Panc1 (cell line): ENCODE results near the gene GJB1. TPM values are rescaled to one million over a fixed set of nuclear protein-coding genes. Genes with fewer than 3 reads are reported as not detected.
A peak's percentile ranks its signal among the peaks of the same experiment; 100 is the strongest.

Experiments
- ATAC-seq: fragments of 200-7000 bp; cut with Tn5 transposase; 2 replicates; pipeline ENCODE4 v1.9.1; 2020; ENCODE audit warnings: mild to moderate bottlenecking, moderate library complexity
- BruUV-seq: library from RNA; stranded (reverse); fragments of 400-500 nt; replicated peaks from 2 replicates; lab custom pipeline; 2021; lab: Mats Ljungman, UMichigan
- CTCF ChIA-PET: fragments of 300-600 bp; sonication (Branson Sonifier 250); formaldehyde crosslinking; loops from one replicate; lab custom pipeline; 2022; ENCODE audit warnings: antibody characterized with exemption; lab: Charles Lee
- POLR2A ChIA-PET: fragments of 300-600 bp; sonication (Branson Sonifier 250); formaldehyde crosslinking; loops from one replicate; lab custom pipeline; 2022; ENCODE audit warnings: antibody characterized with exemption; lab: Charles Lee
- DNase-seq: peaks from one replicate; pipeline ENCODE4 v3.0.0-alpha.2; 2010; ENCODE audit warnings: low read depth, low spot score
- H3K27ac ChIP-seq: 2 replicates; pipeline ENCODE4 v1.5.1; 2011; ENCODE audit warnings: mild to moderate bottlenecking, low read length, inconsistent platforms
- H3K27me3 ChIP-seq: fragments of 200-500 bp; sonication (Bioruptor generic); 2 replicates; pipeline ENCODE4 v1.6.0; 2014; ENCODE audit warnings: low read length, inconsistent platforms; ENCODE audit not compliant: control insufficient read depth, insufficient read depth
- H3K36me3 ChIP-seq: fragments of 200-500 bp; sonication (Bioruptor generic); 2 replicates; pipeline ENCODE4 v1.5.1; 2014; ENCODE audit warnings: inconsistent platforms, mild to moderate bottlenecking, low read length, moderate library complexity; ENCODE audit not compliant: control insufficient read depth, insufficient read depth
- H3K4me1 ChIP-seq: 2 replicates; pipeline ENCODE4 v1.5.1; 2011; ENCODE audit warnings: inconsistent platforms, mild to moderate bottlenecking, low read length, moderate library complexity; ENCODE audit not compliant: control insufficient read depth, insufficient read depth
- H3K4me3 ChIP-seq, 2 experiments: 2 replicates each; pipeline ENCODE4 v1.5.1; 2011 to 2012; ENCODE audit warnings: low read depth in 2 of 2, low read length in 2 of 2, mild to moderate bottlenecking in 2 of 2, inconsistent platforms in 1 of 2, moderate library complexity in 1 of 2
- H3K9me3 ChIP-seq: fragments of 200-500 bp; sonication (Bioruptor generic); 2 replicates; pipeline ENCODE4 v1.5.1; 2014; ENCODE audit warnings: low read depth, mild to moderate bottlenecking, inconsistent platforms, low read length, moderate library complexity; ENCODE audit not compliant: control insufficient read depth, insufficient read depth
- POLR2AphosphoS5 ChIP-seq: IDR thresholded peaks from 2 replicates; pipeline ENCODE4 v1.6.1; 2012; ENCODE audit warnings: mild to moderate bottlenecking, low read depth, low read length, moderate library complexity
- SIN3A ChIP-seq: IDR thresholded peaks from 2 replicates; pipeline ENCODE4 v1.6.1; 2012; ENCODE audit warnings: low read depth, mild to moderate bottlenecking, low read length, moderate library complexity, borderline replicate concordance; ENCODE audit not compliant: insufficient read depth
- TCF7L2 ChIP-seq: IDR thresholded peaks from 2 replicates; pipeline ENCODE4 v1.6.1; 2011; ENCODE audit warnings: mild to moderate bottlenecking, low read depth, low read length, inconsistent platforms
- in situ Hi-C: cut with HindIII; loops from 2 replicates; pipeline ENCODE4 v1.10.0; 2016; ENCODE audit warnings: low sequenced_read_pairs, low pct_unique_long_range_greater_than_20kb
- intact Hi-C: fragments of 100-400 bp; cut with micrococcal nuclease; formaldehyde crosslinking; loops from one replicate; pipeline ENCODE4 v1.10.0; 2022; ENCODE audit not compliant: unreplicated experiment
- total RNA-seq: library from RNA; stranded (reverse); gene quantifications from one replicate; pipeline ENCODE4 v1.2.1, GENCODE V29; 2021; ENCODE audit not compliant: unreplicated experiment
- TF ChIP-seq, protein P1 (sequence below): fragments of 450-650 bp; IDR thresholded peaks from 2 replicates; pipeline ENCODE4 v1.5.1; 2017; ENCODE audit warnings: mild to moderate bottlenecking
- TF ChIP-seq, protein P2 (sequence below), 2 experiments: IDR thresholded peaks; 2 replicates each; pipeline ENCODE4 v1.6.1; 2011 to 2012; ENCODE audit warnings: low read depth in 2 of 2, control low read depth in 1 of 2, low read length in 1 of 2, mild to moderate bottlenecking in 1 of 2, moderate library complexity in 1 of 2; ENCODE audit not compliant: insufficient read depth in 1 of 2

GJB1 gene
- total RNA-seq, 1 experiment from 2014 or later, result 0.28 TPM

DNA sequence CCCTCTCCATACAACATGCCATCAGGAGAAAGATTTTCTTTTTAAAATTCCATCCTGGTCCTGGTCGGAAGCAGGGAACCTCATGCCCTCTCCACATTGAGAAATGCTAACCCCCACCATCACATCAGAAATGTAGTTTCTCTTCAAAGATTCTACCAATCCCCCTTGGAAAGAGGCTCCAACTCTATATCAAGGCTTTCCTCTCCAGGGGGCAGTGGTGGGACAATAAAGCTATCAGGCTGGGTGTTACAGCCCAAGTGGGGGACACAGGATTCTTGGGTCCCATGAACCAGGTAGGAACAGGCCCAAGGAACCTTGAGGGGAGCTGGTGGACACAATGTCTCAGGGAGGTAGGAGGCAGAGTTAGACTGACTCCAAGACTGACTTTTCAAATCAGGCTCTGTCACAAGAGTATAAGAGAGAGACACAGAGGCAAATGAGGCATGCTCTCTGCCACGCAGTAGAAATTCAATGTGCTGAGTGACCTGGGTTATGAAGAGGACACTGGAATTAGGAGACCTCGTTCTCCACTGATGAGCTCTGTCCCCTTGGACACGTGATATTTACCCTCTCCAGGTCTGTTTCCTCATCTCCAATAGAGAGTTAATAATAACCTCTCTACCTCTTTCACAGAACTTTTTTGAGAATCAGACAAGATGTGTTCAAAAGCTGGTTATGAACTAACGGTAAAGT is 4.5 kb downstream of the GJB1 start:
- POLR2A ChIA-PET, result no interaction called here
- no TSS peak for BruUV-seq
- CTCF ChIA-PET, result no interaction called here
- Histone ChIP-seq H3K36me3 (no peaks in the 10 kb centered on the region), H3K27me3 (no peaks in the 10 kb centered on the region), H3K9me3 (no peaks in the 10 kb centered on the region), H3K4me1 (no peaks in the 10 kb centered on the region; the same call in 1 of the 2 replicates), H3K27ac (no peak overlapping the region), H3K4me3 (no peak overlapping the region)
- in situ Hi-C loops, result no loop called here
- TF ChIP-seq POLR2AphosphoS5 (no peak), SIN3A (no peak)
- intact Hi-C loops, result no loop called here
- ATAC-seq, result 0 out of 2 replicates have a peak, but pooled peaks have one; percentile 13
- no peak for DNase-seq

DNA sequence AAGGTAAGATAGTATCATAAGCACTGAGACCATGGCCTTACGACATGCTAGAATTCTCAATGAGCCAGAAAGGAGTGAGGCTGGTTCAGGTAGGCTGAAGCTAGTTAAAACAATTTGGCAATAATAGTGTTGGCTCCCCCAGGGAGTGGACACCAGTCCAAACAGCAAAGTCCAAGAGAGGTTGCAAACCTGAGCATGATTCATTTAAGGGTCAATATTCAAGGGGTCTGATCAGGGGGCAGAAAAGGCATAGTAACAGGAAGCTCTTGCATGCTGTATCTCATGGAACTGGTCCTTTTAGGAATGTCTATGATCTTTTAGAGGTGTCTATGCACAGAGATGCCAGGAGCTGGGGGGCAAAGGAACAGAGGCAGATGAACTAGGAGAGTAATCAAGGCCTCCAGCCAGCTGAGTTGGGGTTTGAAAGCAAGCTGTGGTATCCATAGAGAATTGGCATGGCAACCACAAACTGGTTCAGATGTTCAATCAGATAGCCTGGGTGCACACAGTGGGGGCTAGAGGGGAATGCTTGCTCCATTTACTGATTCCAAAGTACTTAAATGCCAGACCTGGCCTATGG is 5.1 kb downstream of the GJB1 start:
- ATAC-seq (no peak), DNase-seq (no peak)
- no peaks in the 10 kb centered on the region; the same call in 1 of the 2 replicates for H3K4me1 ChIP-seq
- intact Hi-C loops (no loop called here), in situ Hi-C loops (no loop called here)
- CTCF ChIA-PET, result interaction anchor here (0.6 kb wide), 1 partner anchor 20 kb away, joined by 11 read pairs; no protein-coding TSS in a partner anchor
- BruUV-seq, result no TSS peak
- no peaks in the 10 kb centered on the region for H3K27me3 ChIP-seq
- no peak overlapping the region for H3K27ac ChIP-seq
- no peak overlapping the region for H3K4me3 ChIP-seq
- TF ChIP-seq SIN3A, result no peak
- no peak for TF ChIP-seq POLR2AphosphoS5
- TF ChIP-seq, protein P1, sequence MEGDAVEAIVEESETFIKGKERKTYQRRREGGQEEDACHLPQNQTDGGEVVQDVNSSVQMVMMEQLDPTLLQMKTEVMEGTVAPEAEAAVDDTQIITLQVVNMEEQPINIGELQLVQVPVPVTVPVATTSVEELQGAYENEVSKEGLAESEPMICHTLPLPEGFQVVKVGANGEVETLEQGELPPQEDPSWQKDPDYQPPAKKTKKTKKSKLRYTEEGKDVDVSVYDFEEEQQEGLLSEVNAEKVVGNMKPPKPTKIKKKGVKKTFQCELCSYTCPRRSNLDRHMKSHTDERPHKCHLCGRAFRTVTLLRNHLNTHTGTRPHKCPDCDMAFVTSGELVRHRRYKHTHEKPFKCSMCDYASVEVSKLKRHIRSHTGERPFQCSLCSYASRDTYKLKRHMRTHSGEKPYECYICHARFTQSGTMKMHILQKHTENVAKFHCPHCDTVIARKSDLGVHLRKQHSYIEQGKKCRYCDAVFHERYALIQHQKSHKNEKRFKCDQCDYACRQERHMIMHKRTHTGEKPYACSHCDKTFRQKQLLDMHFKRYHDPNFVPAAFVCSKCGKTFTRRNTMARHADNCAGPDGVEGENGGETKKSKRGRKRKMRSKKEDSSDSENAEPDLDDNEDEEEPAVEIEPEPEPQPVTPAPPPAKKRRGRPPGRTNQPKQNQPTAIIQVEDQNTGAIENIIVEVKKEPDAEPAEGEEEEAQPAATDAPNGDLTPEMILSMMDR, result no peak
- TF ChIP-seq, protein P2, sequence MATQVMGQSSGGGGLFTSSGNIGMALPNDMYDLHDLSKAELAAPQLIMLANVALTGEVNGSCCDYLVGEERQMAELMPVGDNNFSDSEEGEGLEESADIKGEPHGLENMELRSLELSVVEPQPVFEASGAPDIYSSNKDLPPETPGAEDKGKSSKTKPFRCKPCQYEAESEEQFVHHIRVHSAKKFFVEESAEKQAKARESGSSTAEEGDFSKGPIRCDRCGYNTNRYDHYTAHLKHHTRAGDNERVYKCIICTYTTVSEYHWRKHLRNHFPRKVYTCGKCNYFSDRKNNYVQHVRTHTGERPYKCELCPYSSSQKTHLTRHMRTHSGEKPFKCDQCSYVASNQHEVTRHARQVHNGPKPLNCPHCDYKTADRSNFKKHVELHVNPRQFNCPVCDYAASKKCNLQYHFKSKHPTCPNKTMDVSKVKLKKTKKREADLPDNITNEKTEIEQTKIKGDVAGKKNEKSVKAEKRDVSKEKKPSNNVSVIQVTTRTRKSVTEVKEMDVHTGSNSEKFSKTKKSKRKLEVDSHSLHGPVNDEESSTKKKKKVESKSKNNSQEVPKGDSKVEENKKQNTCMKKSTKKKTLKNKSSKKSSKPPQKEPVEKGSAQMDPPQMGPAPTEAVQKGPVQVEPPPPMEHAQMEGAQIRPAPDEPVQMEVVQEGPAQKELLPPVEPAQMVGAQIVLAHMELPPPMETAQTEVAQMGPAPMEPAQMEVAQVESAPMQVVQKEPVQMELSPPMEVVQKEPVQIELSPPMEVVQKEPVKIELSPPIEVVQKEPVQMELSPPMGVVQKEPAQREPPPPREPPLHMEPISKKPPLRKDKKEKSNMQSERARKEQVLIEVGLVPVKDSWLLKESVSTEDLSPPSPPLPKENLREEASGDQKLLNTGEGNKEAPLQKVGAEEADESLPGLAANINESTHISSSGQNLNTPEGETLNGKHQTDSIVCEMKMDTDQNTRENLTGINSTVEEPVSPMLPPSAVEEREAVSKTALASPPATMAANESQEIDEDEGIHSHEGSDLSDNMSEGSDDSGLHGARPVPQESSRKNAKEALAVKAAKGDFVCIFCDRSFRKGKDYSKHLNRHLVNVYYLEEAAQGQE (IDR thresholded peaks at IDR 0.05; ENCODE audit: insufficient read depth in 1 of 2, low read depth in 2 of 2, low read length in 1 of 2), result no peak
- TF ChIP-seq TCF7L2, result no peak
- POLR2A ChIA-PET, result no interaction called here
- H3K9me3 ChIP-seq, result no peaks in the 10 kb centered on the region
- no peaks in the 10 kb centered on the region for H3K36me3 ChIP-seq

DNA sequence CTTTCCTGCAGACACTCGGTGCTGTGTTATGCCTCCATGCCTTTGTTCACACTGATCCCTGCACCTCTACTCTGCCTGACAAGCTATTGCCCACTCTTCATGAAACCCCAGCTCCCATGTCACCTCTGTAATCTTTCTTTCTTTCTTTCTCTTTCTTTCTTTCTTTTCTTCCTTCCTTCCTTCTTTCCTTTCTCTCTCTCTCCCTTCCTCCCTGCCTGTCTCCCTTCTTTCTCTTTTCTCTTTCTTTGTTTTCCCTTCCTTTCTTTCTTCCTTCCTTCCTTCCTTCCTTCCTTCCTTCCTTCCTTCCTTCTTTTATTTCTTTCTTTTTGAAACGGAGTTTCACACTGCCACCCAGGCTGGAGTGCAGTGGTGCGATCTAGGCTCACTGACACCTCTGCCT is 12.5 kb downstream of the GJB1 start:
- BruUV-seq, result no TSS peak
- Histone ChIP-seq H3K27ac (no peak overlapping the region), H3K4me3 (no peak overlapping the region), H3K9me3 (no peaks in the 10 kb centered on the region), H3K27me3 (no peaks in the 10 kb centered on the region), H3K36me3 (no peaks in the 10 kb centered on the region), H3K4me1 (no peaks in the 10 kb centered on the region)
- ATAC-seq, result no peak
- in situ Hi-C loops, result no loop called here
- CTCF ChIA-PET, result no interaction called here
- no peak for DNase-seq
- intact Hi-C loops, result no loop called here
- TF ChIP-seq, protein P2 (IDR thresholded peaks at IDR 0.05; ENCODE audit: insufficient read depth in 1 of 2, low read depth in 2 of 2, low read length in 1 of 2), result no peak
- TF ChIP-seq SIN3A (no peak), POLR2AphosphoS5 (no peak), TCF7L2 (no peak)
- TF ChIP-seq, protein P1, result no peak
- POLR2A ChIA-PET, result no interaction called here
